Stimulated activated memory B cell treated with anti-CD40 and anti-IgM and Interleukin-4, amounts not matched to agents 10 μg/mL and 1 μg/mL and 100 μg/mL, for 72 hours (primary cell): ENCODE results near the gene NEDD4.
"Not testable (repeated sequence)": the region's sequence is repeated elsewhere in the genome, so short reads cannot be mapped to it uniquely, and the experiment has no call there.

Experiments
- ATAC-seq: fragments of 150-1000 bp; cut with Tn5 transposase; 2 replicates; pipeline ENCODE4 v1.10.0; 2021
- H3K27ac Mint-ChIP-seq: one replicate; pipeline ENCODE4 v1.8.0; 2022; ENCODE audit warnings: mild to moderate bottlenecking, mixed read lengths
- H3K27me3 Mint-ChIP-seq: one replicate; pipeline ENCODE4 v1.8.0; 2022; ENCODE audit warnings: mixed read lengths
- H3K36me3 Mint-ChIP-seq: one replicate; pipeline ENCODE4 v1.8.0; 2022; ENCODE audit warnings: mixed read lengths
- H3K4me1 Mint-ChIP-seq: one replicate; pipeline ENCODE4 v1.8.0; 2022; ENCODE audit warnings: mixed read lengths
- H3K4me3 Mint-ChIP-seq: one replicate; pipeline ENCODE4 v1.8.0; 2022; ENCODE audit warnings: mild to moderate bottlenecking, moderate library complexity, mixed read lengths
- H3K9me3 Mint-ChIP-seq: one replicate; pipeline ENCODE4 v1.8.0; 2022; ENCODE audit warnings: mixed read lengths

NEDD4 gene

DNA sequence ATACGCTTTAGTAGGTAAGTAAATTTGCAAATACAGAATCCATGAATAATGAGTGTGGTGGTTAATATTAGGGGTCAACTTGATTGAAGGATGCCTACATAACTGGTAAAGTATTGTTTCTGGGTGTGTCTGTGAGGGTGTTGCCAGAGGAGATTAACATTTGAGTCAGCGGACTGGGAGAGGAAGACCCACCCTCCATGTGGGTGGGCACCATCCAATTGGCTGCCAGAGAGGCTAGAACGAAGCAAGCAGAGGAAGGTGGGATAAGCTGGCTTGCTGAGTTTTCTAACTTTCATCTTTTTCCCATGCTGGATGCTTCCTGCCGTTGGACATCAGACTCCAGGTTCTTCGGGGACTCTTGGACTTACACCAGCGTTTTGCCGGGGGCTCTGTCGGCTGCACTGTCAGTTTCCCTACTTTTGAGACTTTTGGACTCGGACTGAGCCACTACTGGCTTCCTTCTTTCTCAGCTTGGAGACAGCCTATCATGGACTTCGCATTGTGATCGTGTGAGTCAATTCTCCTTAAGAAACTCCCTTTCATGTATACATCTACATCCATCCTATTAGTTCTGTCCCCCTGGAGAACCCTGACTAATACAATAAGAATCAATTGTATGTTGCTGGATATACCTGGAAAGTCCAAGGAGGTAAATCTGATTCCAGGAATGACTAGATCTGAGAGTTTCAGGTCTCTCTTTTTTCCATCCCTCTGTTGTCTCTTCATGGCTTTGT is 25.8 kb upstream of the NEDD4 start:
- H3K27ac Mint-ChIP-seq = no peak overlapping the region
- H3K4me3 Mint-ChIP-seq = no peak overlapping the region
- H3K4me1 Mint-ChIP-seq = no peaks in the 10 kb centered on the region
- H3K36me3 Mint-ChIP-seq = no peaks in the 10 kb centered on the region
- ATAC-seq = no peak
- peaks cover 8% of the 10 kb centered on the region for H3K9me3 Mint-ChIP-seq
- H3K27me3 Mint-ChIP-seq = peaks cover 31% of the 10 kb centered on the region

DNA sequence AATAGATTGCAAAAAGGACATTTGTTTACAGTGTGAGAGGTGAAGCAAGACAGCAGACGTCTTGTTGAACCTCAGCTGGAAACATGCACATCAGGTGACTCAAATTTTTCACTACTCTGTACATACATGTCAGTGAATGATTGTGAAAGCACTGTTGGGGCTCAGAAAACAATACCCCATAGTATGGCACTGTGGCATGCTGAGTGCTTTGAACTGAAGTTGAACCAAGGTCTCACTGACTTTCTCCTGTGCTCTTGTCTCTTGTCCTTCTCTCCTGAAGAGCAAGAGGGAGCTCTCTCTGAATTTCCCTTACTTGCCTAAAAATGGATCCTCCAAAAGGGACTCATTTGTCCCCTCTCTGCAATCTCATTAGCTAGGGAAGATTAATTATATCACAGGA is 24.5 kb upstream of the NEDD4 start:
- Mint-ChIP-seq H3K27ac (no peak overlapping the region), H3K4me1 (no peaks in the 10 kb centered on the region), H3K27me3 (peaks cover 28% of the 10 kb centered on the region), H3K36me3 (no peaks in the 10 kb centered on the region), H3K4me3 (no peak overlapping the region), H3K9me3 (peaks cover 11% of the 10 kb centered on the region)
- ATAC-seq = no peak

DNA sequence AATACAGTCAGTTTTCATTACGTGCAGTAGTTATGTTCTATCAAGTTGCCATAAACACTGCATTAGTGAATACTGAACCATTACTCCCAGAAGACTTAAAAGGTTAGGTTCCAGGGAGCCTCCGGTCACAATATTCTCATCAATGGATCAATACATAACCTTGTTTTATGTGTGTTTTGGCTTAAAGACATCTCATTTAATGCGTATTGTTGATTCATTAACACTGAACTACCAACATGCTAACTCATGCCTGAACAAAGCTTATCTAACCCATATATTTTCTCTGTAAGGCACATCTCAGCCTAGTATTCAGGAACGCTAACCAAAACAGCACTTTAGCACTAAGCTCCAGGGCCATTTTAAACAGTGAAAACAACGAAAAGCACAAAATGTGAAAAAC is 24.1 kb upstream of the NEDD4 start:
- Mint-ChIP-seq H3K36me3 (no peaks in the 10 kb centered on the region), H3K27me3 (peaks cover 24% of the 10 kb centered on the region), H3K4me3 (no peak overlapping the region), H3K4me1 (no peaks in the 10 kb centered on the region), H3K27ac (no peak overlapping the region), H3K9me3 (peaks cover 11% of the 10 kb centered on the region)
- ATAC-seq = no peak

DNA sequence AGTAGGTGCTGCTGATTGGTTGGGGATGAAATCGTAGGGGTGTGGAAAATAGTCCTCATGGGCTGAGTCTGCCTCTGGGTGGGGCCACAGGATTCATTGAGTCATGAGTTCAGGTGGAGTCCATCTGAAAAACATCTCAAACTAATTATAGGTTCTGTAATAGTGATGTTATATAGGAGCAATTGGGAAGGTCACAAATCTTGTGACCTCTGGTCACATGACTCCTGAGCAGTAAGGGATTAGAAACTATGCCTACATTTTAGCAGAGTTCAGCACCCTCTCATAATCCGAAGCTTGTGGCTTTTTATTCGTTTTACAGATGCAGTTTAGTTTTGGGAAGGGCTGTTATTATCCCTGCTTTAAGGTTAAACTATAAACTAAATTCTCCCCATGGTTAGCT is 22.9 kb upstream of the NEDD4 start:
- H3K27me3 Mint-ChIP-seq = peaks cover 11% of the 10 kb centered on the region
- no peaks in the 10 kb centered on the region for H3K4me1 Mint-ChIP-seq
- peaks cover 11% of the 10 kb centered on the region for H3K9me3 Mint-ChIP-seq
- no peak overlapping the region for H3K27ac Mint-ChIP-seq
- H3K4me3 Mint-ChIP-seq = no peak overlapping the region
- ATAC-seq = no peak
- no peaks in the 10 kb centered on the region for H3K36me3 Mint-ChIP-seq

DNA sequence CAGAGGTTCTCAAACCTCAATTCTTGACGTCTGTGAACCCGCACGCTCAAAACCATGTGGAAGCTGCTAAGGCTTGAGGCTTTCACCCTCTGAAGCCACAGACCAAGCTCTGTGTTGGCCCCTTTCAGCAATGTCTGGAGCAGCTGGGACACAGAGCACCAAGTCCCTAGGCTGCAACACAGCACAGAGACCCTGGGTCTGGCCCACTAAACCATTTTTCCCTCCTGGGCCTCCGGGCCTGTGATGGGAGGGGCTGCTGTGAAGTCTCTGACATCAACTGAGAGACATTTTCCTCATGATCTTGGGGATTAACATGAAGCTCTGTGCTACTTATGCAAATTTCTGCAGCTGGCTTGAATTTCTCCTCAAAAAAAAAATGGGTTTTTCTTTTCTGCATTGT is 21.3 kb upstream of the NEDD4 start:
- no peak for ATAC-seq
- H3K4me1 Mint-ChIP-seq = no peaks in the 10 kb centered on the region
- no peak overlapping the region for H3K27ac Mint-ChIP-seq
- H3K36me3 Mint-ChIP-seq = no peaks in the 10 kb centered on the region
- H3K4me3 Mint-ChIP-seq = no peak overlapping the region
- H3K27me3 Mint-ChIP-seq = no peaks in the 10 kb centered on the region
- peaks cover 11% of the 10 kb centered on the region for H3K9me3 Mint-ChIP-seq

DNA sequence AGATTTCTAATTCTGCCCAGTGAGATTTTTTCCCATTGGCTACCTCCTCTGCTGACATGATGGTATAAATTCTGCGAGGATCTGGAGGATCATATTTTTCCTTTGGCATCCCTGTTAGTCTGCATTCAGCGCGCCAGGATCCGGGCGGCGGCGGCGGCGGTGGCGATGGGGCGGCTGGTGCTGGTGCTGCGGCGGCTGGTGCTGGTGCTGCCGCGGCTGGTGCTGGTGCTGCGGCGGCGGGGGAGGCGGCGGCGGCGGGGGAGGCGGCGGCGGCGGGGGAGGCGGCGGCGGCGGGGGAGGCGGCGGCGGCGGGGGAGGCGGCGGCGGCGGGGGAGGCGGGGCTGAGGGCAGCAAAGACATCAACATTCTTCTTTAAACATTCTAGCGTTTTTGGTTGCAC is 13.6 kb upstream of the NEDD4 start:
- H3K4me1 Mint-ChIP-seq, H3K27ac Mint-ChIP-seq, ATAC-seq, H3K36me3 Mint-ChIP-seq, H3K9me3 Mint-ChIP-seq: not testable (repeated sequence)
- Mint-ChIP-seq H3K4me3 (peak overlapping the region; percentile 34), H3K27me3 (peaks cover 30% of the 10 kb centered on the region)

DNA sequence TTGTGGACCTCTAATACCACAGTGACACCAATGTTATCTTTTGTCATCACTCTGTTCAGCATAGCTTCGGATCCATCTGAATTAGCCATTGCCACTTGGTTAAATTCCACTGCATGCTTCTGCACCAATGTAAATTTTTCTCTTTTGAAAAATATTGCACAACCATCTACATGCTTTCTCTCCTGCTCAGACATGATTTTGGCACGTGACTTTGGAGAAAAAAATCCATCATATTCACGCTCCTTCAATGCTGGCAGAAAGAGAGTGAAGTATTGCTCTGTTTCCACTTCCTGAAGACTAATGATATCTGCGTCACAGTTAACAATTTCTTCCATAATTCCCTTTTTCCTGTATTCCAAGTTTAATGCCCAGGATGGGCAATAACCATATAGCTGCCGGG is 13.0 kb upstream of the NEDD4 start:
- H3K27me3 Mint-ChIP-seq = peaks cover 30% of the 10 kb centered on the region
- H3K4me3 Mint-ChIP-seq = peak overlapping the region; percentile 34
- ATAC-seq, H3K9me3 Mint-ChIP-seq, H3K4me1 Mint-ChIP-seq, H3K36me3 Mint-ChIP-seq, H3K27ac Mint-ChIP-seq: not testable (repeated sequence)

DNA sequence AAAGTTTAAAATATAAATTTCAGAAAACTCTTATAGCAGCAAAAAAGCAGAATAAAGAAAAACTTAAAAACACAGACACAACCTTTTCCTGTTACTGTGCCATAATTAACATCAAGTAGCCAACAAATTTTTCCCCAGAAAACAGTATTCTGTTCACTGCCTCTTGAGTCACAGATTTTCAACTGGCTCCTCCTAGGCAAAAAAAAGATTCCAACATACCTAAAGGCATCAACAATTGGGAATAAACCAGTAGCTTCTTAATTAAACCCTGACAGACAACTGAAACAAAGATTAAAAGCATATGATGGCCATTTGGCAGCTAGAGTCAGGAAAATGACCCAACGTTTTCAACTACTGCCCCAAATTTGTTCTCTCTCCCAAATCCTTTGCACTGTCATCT is 10.9 kb upstream of the NEDD4 start:
- H3K36me3 Mint-ChIP-seq, H3K27ac Mint-ChIP-seq, H3K4me3 Mint-ChIP-seq, H3K4me1 Mint-ChIP-seq, H3K9me3 Mint-ChIP-seq, ATAC-seq: not testable (repeated sequence)
- H3K27me3 Mint-ChIP-seq = peaks cover 43% of the 10 kb centered on the region

DNA sequence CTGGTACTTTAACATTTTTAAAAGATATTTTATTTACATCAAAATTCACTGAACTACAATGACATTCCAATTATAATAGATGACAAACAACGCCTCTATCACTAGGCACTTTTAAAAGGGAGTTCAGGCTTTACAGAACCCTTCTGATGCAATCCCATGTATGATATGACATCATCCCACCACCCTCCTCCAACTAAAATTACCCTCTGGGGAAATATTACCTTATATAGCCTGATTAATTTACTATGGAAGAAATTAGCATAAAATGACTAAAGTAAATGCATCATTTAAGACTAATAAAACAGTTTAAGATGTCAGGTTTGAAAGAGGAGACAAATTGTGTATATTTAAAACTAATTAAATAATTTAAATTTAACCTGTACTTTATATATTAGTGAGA is 10.4 kb upstream of the NEDD4 start:
- not testable (repeated sequence) for H3K4me1 Mint-ChIP-seq, H3K9me3 Mint-ChIP-seq, H3K36me3 Mint-ChIP-seq, ATAC-seq, H3K27ac Mint-ChIP-seq, H3K4me3 Mint-ChIP-seq
- H3K27me3 Mint-ChIP-seq = peaks cover 44% of the 10 kb centered on the region

DNA sequence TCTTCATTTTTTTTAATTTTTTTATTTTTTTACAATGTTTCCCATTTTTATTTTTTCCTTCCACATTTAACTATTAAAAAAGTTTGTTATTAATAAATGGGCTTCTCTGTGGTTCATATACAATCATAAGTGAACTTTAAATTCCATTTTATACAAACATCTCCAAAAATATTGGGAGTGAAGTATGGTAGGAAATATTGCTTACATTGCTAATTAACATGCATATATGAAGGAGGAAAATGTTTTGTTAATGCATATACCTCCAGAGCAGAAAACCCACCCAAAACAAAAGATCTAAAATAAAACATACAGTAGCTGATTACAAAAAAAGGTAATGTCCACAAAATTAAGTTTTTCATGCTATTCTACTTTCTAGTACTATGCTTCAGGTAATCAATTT is 9.9 kb upstream of the NEDD4 start:
- not testable (repeated sequence) for H3K4me1 Mint-ChIP-seq, H3K36me3 Mint-ChIP-seq, H3K27ac Mint-ChIP-seq, H3K4me3 Mint-ChIP-seq, H3K9me3 Mint-ChIP-seq, ATAC-seq
- H3K27me3 Mint-ChIP-seq = peaks cover 42% of the 10 kb centered on the region

DNA sequence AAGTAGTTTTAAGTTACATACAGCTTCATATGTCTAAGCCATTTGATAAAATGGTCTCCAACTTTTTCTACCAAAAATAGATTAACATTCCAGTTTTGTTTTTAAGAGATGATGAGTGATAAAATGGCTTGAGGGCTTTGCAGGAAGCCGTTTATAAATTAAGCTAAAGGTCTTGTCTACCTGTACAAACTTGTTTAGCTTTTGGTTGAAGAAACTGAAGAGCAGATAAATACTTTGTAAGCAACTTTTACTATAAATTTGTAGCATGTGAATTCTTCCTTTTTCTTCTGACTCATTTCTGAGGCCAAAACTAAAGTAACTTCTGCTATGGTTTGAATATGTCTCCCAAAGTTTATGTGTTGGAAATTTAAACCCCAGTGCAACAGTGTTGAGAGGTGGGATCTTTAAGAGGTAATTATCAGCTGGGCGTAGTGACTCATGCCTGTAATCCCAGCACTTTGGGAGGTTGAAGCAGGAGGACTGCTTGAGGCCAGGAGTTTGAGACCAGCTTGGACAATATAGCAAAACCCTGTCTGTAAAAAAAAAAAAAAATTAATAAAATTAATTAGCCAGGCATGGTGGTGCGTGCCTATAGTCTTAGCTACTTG is 8.2 kb upstream of the NEDD4 start:
- Mint-ChIP-seq H3K36me3 (no peaks in the 10 kb centered on the region), H3K9me3 (no peaks in the 10 kb centered on the region), H3K4me1 (peaks cover 2% of the 10 kb centered on the region), H3K27ac (no peak overlapping the region), H3K4me3 (no peak overlapping the region), H3K27me3 (peaks cover 45% of the 10 kb centered on the region)
- ATAC-seq = no peak

DNA sequence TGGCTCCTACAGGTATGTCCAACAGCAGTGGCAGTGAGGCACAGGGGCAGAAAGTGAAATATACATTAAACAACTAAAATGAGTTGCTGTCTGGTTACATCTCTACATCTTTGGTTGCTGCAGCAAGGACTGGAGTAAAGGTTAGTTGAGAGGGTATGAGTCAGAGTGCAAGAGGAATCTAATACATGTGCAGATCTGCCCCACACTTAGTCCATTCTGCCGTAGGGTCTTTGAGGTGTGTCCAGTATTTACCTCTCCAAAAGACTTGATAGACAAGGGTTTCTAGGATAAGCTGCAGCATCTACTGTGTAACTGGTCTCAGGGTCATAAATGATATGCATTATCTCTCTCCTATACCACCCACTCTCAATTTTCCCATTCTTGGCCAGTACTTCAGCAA is 6.2 kb upstream of the NEDD4 start:
- Mint-ChIP-seq H3K27me3 (peaks cover 50% of the 10 kb centered on the region), H3K9me3 (no peaks in the 10 kb centered on the region), H3K4me3 (no peak overlapping the region), H3K36me3 (no peaks in the 10 kb centered on the region), H3K4me1 (no peaks in the 10 kb centered on the region), H3K27ac (no peak overlapping the region)
- ATAC-seq = no peak

DNA sequence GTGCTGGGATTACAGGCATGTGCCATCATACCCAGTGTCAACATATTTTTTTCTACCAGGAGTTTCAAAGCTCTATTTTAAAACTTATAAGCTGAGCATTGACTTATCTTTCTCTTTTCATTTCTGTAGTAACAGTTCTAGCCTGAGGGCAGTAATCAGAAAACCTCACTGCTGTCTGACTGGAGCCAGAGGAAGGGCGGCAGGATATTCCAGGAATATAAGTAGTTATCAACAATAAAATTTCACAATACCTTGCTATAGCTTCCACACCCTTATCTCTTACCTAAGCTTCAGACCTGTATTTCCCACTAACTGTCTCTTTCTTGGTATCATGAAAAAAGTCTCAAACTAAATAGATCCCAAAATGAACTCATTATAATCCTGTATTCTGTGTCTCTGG is 5.1 kb upstream of the NEDD4 start:
- Mint-ChIP-seq H3K4me3 (no peak overlapping the region), H3K27me3 (peaks cover 50% of the 10 kb centered on the region), H3K27ac (no peak overlapping the region), H3K9me3 (no peaks in the 10 kb centered on the region), H3K4me1 (no peaks in the 10 kb centered on the region), H3K36me3 (no peaks in the 10 kb centered on the region)
- no peak for ATAC-seq

DNA sequence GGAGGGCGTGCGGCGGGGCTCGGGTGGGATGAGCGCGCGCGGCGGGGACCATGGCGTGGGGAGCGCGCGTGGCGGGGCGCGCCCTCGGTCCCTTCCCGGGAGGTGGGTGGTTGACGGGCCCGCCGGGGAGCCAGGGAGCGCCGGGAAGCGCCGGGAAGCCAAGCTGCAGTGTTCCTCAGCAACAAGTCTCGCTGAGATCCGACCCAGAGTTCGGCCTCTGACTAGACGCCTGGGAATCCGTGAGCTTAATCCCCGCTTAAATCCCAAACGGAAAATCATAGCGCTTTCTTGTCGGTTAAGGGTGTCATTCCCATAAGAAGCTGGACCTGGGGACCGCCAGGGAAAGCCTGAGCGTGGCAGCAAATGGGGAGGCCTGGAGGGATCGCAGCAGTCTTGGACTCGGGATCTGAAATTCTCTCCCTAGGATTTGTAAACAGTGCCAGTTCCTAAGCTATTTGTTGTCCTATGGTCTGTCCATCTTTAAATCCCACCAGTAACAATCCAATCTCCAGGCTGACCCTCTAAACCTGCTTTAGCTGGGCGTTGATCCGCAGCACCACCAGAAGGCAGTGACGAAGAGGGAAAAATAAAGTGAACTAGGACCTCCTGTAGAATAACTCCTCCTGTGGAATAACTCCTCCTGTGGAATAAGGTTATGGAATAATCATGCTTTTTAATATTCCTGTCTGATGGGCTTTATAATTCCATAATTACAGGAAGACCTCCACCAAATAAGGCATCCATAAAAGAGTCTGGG is 570 bp upstream of the NEDD4 start:
- Mint-ChIP-seq H3K4me1 (peaks cover 5% of the 10 kb centered on the region), H3K9me3 (no peaks in the 10 kb centered on the region), H3K36me3 (no peaks in the 10 kb centered on the region), H3K4me3 (peak overlapping the region; percentile 54), H3K27ac (no peak overlapping the region), H3K27me3 (peaks cover 53% of the 10 kb centered on the region)
- no peak for ATAC-seq

DNA sequence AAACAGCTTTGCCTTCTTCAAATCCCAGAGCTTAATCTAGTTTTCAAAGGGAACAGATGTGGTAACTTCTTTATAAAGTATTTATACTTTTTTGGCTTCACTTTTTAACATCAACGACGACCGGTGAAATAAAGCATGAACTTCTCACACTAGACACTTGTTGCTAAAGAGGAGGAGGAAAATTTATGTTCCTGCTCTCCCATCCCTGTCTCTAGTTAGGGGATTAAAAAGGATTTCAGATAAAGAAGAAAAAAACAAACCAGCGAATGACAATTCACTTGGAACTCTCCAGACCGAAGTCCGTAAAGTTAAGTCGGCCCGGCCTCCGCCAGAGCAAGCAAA is 672 bp downstream of the NEDD4 start:
- peaks cover 5% of the 10 kb centered on the region for H3K4me1 Mint-ChIP-seq
- no peaks in the 10 kb centered on the region for H3K36me3 Mint-ChIP-seq
- H3K9me3 Mint-ChIP-seq = no peaks in the 10 kb centered on the region
- H3K27me3 Mint-ChIP-seq = peaks cover 48% of the 10 kb centered on the region
- H3K4me3 Mint-ChIP-seq = peak overlapping the region; percentile 96
- ATAC-seq = no peak
- no peak overlapping the region for H3K27ac Mint-ChIP-seq
